Measurements from ENCODE around the gene RAB3B.

GRCh38 chr1:51962486-51963356 lies 27.8 kb downstream of the RAB3B start:
- TF ChIP-seq, protein P1, sequence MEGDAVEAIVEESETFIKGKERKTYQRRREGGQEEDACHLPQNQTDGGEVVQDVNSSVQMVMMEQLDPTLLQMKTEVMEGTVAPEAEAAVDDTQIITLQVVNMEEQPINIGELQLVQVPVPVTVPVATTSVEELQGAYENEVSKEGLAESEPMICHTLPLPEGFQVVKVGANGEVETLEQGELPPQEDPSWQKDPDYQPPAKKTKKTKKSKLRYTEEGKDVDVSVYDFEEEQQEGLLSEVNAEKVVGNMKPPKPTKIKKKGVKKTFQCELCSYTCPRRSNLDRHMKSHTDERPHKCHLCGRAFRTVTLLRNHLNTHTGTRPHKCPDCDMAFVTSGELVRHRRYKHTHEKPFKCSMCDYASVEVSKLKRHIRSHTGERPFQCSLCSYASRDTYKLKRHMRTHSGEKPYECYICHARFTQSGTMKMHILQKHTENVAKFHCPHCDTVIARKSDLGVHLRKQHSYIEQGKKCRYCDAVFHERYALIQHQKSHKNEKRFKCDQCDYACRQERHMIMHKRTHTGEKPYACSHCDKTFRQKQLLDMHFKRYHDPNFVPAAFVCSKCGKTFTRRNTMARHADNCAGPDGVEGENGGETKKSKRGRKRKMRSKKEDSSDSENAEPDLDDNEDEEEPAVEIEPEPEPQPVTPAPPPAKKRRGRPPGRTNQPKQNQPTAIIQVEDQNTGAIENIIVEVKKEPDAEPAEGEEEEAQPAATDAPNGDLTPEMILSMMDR (IDR thresholded peaks at IDR 0.05): no peak
- no peak for TF ChIP-seq POLR2A (IDR thresholded peaks at IDR 0.05)
- no peak for TF ChIP-seq POLR2AphosphoS5 (IDR thresholded peaks at IDR 0.05)

Measured in upper lobe of left lung (tissue), 4 donors.